Calu3 (cell line): ENCODE results near the gene NEDD4L. TPM values are rescaled to one million over a fixed set of nuclear protein-coding genes. Genes with fewer than 3 reads are reported as not detected.

Source experiments
- BruUV-seq: library from RNA; stranded (reverse); fragments of 400-500 nt; replicated peaks from 2 replicates; lab custom pipeline; 2021; lab: Mats Ljungman, UMichigan
- CTCF ChIA-PET: fragments of 300-600 bp; sonication (Branson Sonifier 250); formaldehyde crosslinking; loops from one replicate; lab custom pipeline; 2022; ENCODE audit warnings: antibody characterized with exemption; lab: Charles Lee
- DNase-seq: peaks from one replicate; pipeline ENCODE4 v3.0.0; 2022
- H3K27ac Mint-ChIP-seq: one replicate; pipeline ENCODE4 v1.8.0; 2022; ENCODE audit warnings: mixed read lengths; ENCODE audit not compliant: unreplicated experiment
- H3K27me3 Mint-ChIP-seq: one replicate; pipeline ENCODE4 v1.8.0; 2022; ENCODE audit warnings: mixed read lengths; ENCODE audit not compliant: unreplicated experiment
- H3K36me3 Mint-ChIP-seq: one replicate; pipeline ENCODE4 v1.8.0; 2022; ENCODE audit warnings: mild to moderate bottlenecking, moderate library complexity, mixed read lengths; ENCODE audit not compliant: insufficient read depth, unreplicated experiment
- H3K4me1 Mint-ChIP-seq: one replicate; pipeline ENCODE4 v1.8.0; 2022; ENCODE audit warnings: mild to moderate bottlenecking, low read depth, mixed read lengths; ENCODE audit not compliant: unreplicated experiment
- H3K4me3 Mint-ChIP-seq: one replicate; pipeline ENCODE4 v1.8.0; 2022; ENCODE audit warnings: mild to moderate bottlenecking, low read depth, moderate library complexity, mixed read lengths; ENCODE audit not compliant: unreplicated experiment
- H3K9me3 Mint-ChIP-seq: one replicate; pipeline ENCODE4 v1.8.0; 2022; ENCODE audit warnings: low read depth, mixed read lengths; ENCODE audit not compliant: unreplicated experiment
- intact Hi-C: fragments of 100-400 bp; cut with micrococcal nuclease; formaldehyde crosslinking; loops from one replicate; pipeline ENCODE4 v1.10.0; 2022; ENCODE audit not compliant: unreplicated experiment
- total RNA-seq: library from RNA; stranded (reverse); gene quantifications from 2 replicates; pipeline ENCODE4 v1.2.3, GENCODE V29; 2022
- TF ChIP-seq, protein P1 (sequence below): fragments of 200-600 bp; IDR thresholded peaks from one replicate; pipeline ENCODE4 v1.8.0; 2022; ENCODE audit warnings: antibody characterized with exemption; ENCODE audit not compliant: unreplicated experiment

The NEDD4L gene
- total RNA-seq, 1 experiment from 2014 or later = 213 TPM

DNA sequence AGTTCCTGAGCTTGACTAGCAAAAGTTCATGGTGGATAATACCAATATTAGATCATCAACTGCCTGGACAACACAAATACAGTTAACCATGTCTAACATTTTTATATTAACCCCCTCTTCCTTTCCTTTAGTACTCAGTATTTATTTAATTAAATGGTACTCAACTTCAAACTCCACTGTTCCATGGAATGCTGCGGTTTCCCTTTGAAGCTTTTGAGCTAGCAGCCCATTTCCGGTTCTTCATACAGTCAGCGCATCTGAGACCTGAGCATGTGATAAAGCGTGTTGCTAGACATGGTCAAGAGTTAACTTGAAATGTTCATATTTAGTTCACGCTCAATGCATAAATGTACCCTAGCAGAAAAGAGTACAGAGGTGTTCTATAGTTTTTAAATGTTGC is 306.5 kb downstream of the NEDD4L start:
- intact Hi-C loops = no loop called here
- no peaks in the 10 kb centered on the region for H3K4me1 Mint-ChIP-seq
- no TSS peak for BruUV-seq
- TF ChIP-seq, protein P1, sequence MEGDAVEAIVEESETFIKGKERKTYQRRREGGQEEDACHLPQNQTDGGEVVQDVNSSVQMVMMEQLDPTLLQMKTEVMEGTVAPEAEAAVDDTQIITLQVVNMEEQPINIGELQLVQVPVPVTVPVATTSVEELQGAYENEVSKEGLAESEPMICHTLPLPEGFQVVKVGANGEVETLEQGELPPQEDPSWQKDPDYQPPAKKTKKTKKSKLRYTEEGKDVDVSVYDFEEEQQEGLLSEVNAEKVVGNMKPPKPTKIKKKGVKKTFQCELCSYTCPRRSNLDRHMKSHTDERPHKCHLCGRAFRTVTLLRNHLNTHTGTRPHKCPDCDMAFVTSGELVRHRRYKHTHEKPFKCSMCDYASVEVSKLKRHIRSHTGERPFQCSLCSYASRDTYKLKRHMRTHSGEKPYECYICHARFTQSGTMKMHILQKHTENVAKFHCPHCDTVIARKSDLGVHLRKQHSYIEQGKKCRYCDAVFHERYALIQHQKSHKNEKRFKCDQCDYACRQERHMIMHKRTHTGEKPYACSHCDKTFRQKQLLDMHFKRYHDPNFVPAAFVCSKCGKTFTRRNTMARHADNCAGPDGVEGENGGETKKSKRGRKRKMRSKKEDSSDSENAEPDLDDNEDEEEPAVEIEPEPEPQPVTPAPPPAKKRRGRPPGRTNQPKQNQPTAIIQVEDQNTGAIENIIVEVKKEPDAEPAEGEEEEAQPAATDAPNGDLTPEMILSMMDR = no peak
- no peak overlapping the region for H3K27ac Mint-ChIP-seq
- H3K36me3 Mint-ChIP-seq = peaks cover 67% of the 10 kb centered on the region
- no peaks in the 10 kb centered on the region for H3K27me3 Mint-ChIP-seq
- no peak overlapping the region for H3K4me3 Mint-ChIP-seq
- CTCF ChIA-PET = no interaction called here
- no peak for DNase-seq
- H3K9me3 Mint-ChIP-seq = no peaks in the 10 kb centered on the region

DNA sequence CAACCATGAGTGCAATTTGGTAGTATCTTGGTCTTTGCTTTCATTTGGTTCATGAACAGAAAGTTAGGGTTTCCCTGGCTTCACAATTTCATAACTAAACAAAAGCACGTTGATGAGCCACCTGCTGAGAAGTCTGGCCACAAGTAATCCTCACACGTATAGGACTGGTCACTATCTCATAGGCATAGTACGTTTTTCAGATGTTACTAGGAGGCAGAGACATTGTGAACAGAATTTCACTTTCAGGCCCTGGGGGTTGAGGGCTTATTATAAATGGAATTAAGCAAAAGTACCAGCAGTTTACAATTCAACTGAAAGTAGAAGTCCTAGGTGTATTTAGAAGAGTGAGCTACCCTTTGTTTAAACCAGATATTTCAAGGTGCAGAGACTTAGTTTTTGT is 307.8 kb downstream of the NEDD4L start:
- H3K27me3 Mint-ChIP-seq = no peaks in the 10 kb centered on the region
- no peaks in the 10 kb centered on the region for H3K4me1 Mint-ChIP-seq
- CTCF ChIA-PET = no interaction called here
- H3K9me3 Mint-ChIP-seq = no peaks in the 10 kb centered on the region
- peaks cover 66% of the 10 kb centered on the region for H3K36me3 Mint-ChIP-seq
- intact Hi-C loops = no loop called here
- H3K27ac Mint-ChIP-seq = no peak overlapping the region
- no peak overlapping the region for H3K4me3 Mint-ChIP-seq
- DNase-seq = no peak
- no TSS peak for BruUV-seq
- TF ChIP-seq, protein P1 = no peak

DNA sequence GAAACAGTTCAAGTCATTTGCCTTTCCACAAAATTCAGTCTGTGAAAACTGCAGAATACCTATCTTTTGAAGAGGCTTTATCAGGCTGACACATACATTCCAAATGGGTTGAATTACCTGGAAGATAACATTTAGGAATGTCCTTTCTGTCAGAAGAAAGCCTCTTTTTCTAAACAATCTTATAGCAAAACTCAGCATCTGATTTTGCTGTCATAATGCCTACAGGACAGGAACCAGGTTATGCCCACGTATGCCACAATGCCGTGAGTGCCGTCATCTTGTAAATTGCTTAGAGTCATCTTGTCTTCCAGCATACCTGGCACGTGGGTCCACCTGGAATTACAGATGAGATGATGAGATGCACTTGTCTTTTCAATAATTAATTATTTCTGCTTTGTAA is 309.6 kb downstream of the NEDD4L start:
- Mint-ChIP-seq H3K4me3 (no peak overlapping the region), H3K27me3 (no peaks in the 10 kb centered on the region), H3K9me3 (no peaks in the 10 kb centered on the region), H3K4me1 (no peaks in the 10 kb centered on the region), H3K27ac (no peak overlapping the region), H3K36me3 (peaks cover 71% of the 10 kb centered on the region)
- TF ChIP-seq, protein P1 = no peak
- no peak for DNase-seq
- BruUV-seq = no TSS peak
- CTCF ChIA-PET = no interaction called here
- intact Hi-C loops = no loop called here

DNA sequence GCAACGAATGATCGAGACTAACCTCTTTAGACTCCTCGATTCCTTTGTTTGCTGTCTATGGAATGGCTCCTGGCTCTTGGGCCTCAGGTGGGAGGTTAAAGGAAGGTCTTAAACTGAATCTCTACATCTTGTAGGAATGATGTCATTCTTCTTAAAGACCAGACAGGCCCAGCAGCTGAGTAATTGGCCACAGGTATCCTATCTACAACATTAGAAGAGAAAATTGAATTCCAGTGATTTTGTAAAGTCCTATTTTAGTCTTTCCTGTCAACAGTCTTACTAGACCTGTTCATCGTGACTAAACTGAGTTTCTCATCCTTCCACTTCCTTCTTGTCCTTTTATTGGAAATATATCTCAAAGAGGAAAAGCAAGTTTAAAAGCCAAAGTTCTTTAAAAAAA is 310.0 kb downstream of the NEDD4L start:
- DNase-seq = no peak
- CTCF ChIA-PET = no interaction called here
- no TSS peak for BruUV-seq
- intact Hi-C loops = no loop called here
- Mint-ChIP-seq H3K4me3 (no peak overlapping the region), H3K4me1 (no peaks in the 10 kb centered on the region), H3K36me3 (peaks cover 69% of the 10 kb centered on the region), H3K27me3 (no peaks in the 10 kb centered on the region), H3K27ac (no peak overlapping the region), H3K9me3 (no peaks in the 10 kb centered on the region)
- TF ChIP-seq, protein P1 = no peak
